SJCRH30 (cell line): Measurements from ENCODE around the gene RNF169. TPM values are rescaled to one million over a fixed set of nuclear protein-coding genes. Genes with fewer than 3 reads are reported as not detected.
"Not testable (repeated sequence)": the region's sequence is repeated elsewhere in the genome, so short reads cannot be mapped to it uniquely, and the experiment has no call there.

Source experiments
- DNase-seq, 2 experiments: peaks; one replicate each; pipeline ENCODE4 v3.0.0-alpha.2; 2015 to 2020
- H3K27ac ChIP-seq: fragments of 250-450 bp; sonication (Bioruptor Pico); 2 replicates; pipeline ENCODE4 v1.5.1; 2020; ENCODE audit warnings: mild to moderate bottlenecking, moderate library complexity
- H3K27me3 ChIP-seq: fragments of 250-450 bp; sonication (Bioruptor Pico); 2 replicates; pipeline ENCODE4 v1.5.1; 2020; ENCODE audit warnings: mild to moderate bottlenecking, moderate library complexity
- H3K36me3 ChIP-seq: fragments of 250-450 bp; sonication (Bioruptor Pico); 2 replicates; pipeline ENCODE4 v1.5.1; 2020; ENCODE audit warnings: mild to moderate bottlenecking, moderate library complexity
- H3K4me1 ChIP-seq: fragments of 250-450 bp; sonication (Bioruptor Pico); 2 replicates; pipeline ENCODE4 v1.5.1; 2020; ENCODE audit warnings: mild to moderate bottlenecking, moderate library complexity
- H3K4me3 ChIP-seq: fragments of 250-450 bp; sonication (Bioruptor Pico); 2 replicates; pipeline ENCODE4 v1.5.1; 2020; ENCODE audit warnings: mild to moderate bottlenecking, moderate library complexity
- H3K9me3 ChIP-seq: fragments of 250-450 bp; sonication (Bioruptor Pico); replicated peaks from 2 replicates; pipeline ENCODE4 v1.5.1; 2020; ENCODE audit warnings: mild to moderate bottlenecking, moderate library complexity
- total RNA-seq: library from RNA; depleted of rRNA; stranded (reverse); fragments of >200 nt; shearing (Covaris generic); gene quantifications from 2 replicates; pipeline ENCODE4 v1.2.3, GENCODE V29; 2014

RNF169 gene
- total RNA-seq, 1 experiment from 2014 or later, result 17.8 TPM

DNA sequence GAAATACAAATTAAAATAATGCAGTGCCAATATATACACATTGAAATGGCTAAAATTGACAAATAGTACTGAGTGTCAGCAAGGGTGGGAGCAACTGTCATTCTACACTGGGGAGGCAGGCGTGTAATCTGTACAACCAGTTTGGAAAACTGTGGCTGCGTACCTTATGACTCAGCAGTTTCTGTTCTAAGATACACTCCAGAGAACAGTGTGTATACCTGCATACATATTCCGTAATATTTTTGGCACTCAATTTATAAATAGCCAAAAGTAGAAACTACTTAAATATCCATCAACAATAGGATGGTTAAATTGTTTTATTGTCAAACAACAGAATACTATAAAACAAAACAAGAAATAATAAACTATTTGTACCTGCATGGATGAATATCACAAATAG, 57.6 kb downstream of the RNF169 start:
- Histone ChIP-seq H3K4me1 (0 out of 2 replicates have a peak, but pooled peaks cover 2% of the 10 kb centered on the region), H3K9me3 (no peaks in the 10 kb centered on the region), H3K4me3 (no peak overlapping the region), H3K27ac (no peak overlapping the region), H3K36me3 (no peaks in the 10 kb centered on the region), H3K27me3 (no peaks in the 10 kb centered on the region)
- no peak for DNase-seq

DNA sequence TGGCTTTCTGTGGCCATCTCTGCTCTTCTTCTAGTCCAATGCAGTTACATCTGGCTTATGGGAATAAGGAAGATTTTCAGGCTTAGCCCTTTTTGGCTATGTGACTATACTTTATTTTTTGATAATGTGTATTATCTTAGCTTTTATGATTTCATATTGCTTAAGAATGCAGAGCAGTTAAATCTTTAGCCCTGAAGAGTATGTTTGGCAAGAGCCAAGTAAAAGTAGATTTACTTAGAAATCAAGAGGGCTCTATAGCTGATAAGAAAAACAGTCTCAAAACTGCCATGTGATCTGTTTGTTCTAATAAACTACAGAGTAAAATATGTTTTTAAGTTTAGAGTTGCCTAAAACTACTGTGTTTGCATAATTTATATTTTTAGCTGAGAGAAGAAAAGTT, 61.2 kb downstream of the RNF169 start:
- Histone ChIP-seq H3K36me3 (peaks cover 15% of the 10 kb centered on the region), H3K4me3 (no peak overlapping the region), H3K27me3 (no peaks in the 10 kb centered on the region), H3K27ac (no peak overlapping the region), H3K9me3 (no peaks in the 10 kb centered on the region), H3K4me1 (0 out of 2 replicates have a peak, but pooled peaks cover 2% of the 10 kb centered on the region)
- no peak for DNase-seq

DNA sequence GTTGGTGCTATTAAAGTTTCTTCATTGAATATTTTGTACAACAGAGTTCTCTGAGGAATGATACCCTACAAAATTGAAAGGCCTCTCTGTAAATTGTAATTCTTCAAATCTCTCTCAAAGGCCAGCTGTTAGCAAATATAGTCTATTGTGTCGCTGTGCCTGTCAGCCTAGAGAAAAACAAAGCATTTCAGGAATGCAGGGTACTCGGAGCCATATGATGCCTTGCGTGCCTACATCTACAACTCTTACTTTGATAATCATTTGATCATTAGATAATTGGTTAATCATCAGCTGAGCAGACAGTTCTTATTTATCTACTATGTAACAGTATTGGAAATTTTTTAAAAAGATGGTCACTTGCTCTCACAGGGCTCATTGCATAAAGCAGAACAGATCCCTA, 67.3 kb downstream of the RNF169 start:
- Histone ChIP-seq H3K36me3 (peaks cover 31% of the 10 kb centered on the region), H3K27ac (no peak overlapping the region), H3K27me3 (no peaks in the 10 kb centered on the region), H3K9me3 (no peaks in the 10 kb centered on the region), H3K4me1 (peaks cover 4% of the 10 kb centered on the region; the same call in 1 of the 2 replicates), H3K4me3 (no peak overlapping the region)
- no peak for DNase-seq

DNA sequence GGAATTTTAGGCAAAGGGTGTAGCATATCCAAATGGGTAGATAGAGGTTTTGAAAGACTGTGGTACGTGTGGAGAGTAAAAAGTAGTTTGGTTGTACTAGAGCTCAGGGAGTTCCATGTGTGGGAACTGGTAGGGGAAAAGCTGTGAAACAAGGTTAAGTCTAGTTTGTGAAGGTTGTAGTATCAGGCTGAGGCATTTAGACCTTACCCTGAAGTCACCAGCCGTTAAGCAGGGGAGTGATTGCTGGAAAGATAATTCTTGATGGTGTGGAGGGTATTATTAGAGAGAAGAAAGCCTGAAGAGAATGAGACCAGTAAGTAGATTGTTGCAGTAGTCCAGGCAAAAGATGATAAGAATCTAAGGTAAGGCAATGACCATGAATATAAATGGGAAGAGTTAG, 68.0 kb downstream of the RNF169 start:
- Histone ChIP-seq H3K27me3 (no peaks in the 10 kb centered on the region), H3K9me3 (no peaks in the 10 kb centered on the region), H3K4me1 (peaks cover 4% of the 10 kb centered on the region; the same call in 1 of the 2 replicates), H3K4me3 (no peak overlapping the region), H3K27ac (no peak overlapping the region), H3K36me3 (peaks cover 31% of the 10 kb centered on the region)
- no peak for DNase-seq

DNA sequence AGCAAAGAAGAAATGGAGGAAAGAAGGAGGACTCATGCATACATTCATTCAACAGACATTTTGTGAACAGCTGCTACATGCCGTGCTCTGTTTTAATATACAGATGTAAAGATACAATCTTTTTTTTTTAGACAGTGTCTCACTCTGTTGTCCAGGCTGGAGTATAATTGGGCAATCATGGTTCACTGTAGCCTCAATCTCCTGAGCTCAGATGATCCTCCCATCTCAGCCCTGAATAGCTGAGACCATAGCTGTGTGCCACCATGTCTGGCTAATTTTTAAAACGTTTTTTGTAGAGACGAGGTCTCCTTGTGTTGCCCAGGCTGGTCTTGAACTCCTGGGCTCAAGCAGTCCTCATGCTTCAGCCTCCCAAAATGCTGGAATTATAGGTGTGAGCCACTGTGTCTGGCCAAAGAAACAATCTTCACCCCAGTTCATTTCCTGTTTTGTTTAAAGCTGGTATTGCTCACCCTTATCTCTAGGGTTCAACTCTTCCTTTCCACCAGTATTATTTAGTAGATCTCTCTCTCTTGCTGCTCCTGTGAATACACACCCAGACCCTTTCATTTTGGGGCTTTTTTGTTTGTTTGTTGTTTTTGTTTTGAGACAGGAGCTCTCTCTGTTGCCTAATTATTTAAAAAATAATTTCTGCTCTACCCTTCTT, 69.8 kb downstream of the RNF169 start:
- DNase-seq, result no peak
- Histone ChIP-seq H3K27ac (no peak overlapping the region), H3K4me1 (peaks cover 4% of the 10 kb centered on the region; the same call in 1 of the 2 replicates)

DNA sequence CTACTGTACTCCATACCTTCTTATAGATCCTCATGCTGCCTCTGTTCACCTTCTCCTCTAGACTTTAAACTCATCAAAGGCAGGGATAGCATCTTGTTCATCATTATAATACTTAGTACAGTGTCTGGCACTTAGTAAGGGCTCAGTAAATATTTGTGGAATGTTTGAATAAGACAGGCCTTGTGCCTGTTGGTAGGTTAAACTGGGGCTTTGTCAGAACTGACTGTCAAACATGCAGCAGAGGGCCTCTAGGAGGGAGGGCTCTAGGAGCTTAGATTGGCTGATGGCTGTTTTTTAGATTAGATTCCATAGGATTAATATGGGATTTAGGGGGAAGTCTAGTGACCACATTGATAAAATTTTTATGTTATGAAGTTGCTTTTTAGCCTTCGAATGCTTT, 70.8 kb downstream of the RNF169 start:
- H3K4me3 ChIP-seq, result no peak overlapping the region
- H3K4me1 ChIP-seq, result peaks cover 4% of the 10 kb centered on the region; the same call in 1 of the 2 replicates
- no peaks in the 10 kb centered on the region for H3K27me3 ChIP-seq
- H3K36me3 ChIP-seq, result peaks cover 36% of the 10 kb centered on the region
- no peak for DNase-seq
- H3K27ac ChIP-seq, result no peak overlapping the region
- H3K9me3 ChIP-seq, result no peaks in the 10 kb centered on the region

More for the DNA sequence above, 69.8 kb downstream of the RNF169 start:
- Histone ChIP-seq H3K4me3 (no peak overlapping the region), H3K27me3 (no peaks in the 10 kb centered on the region), H3K36me3 (peaks cover 33% of the 10 kb centered on the region), H3K9me3 (no peaks in the 10 kb centered on the region)

DNA sequence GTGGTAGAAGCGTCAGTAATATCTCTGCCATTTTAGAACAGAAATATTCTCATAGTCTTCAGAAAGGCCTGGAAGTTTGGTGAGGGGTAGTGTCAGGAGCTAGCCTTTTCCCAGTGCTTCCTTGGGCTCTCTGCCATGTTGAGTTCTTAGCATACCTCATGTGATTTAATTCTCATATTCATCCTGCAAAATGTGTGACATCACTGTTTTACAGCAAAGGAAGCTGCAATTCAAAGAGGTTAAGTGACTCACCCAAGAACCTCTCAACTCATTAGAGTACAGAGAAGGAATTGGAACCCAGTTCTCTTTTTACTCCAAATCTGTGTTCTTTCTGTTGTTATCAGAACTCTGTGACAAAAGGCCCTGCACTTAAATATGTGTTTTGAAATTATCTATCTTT, 72.1 kb downstream of the RNF169 start:
- no peaks in the 10 kb centered on the region for H3K9me3 ChIP-seq
- H3K27ac ChIP-seq, result no peak overlapping the region
- no peaks in the 10 kb centered on the region for H3K27me3 ChIP-seq
- peaks cover 4% of the 10 kb centered on the region; the same call in 1 of the 2 replicates for H3K4me1 ChIP-seq
- H3K36me3 ChIP-seq, result peaks cover 32% of the 10 kb centered on the region
- no peak overlapping the region for H3K4me3 ChIP-seq
- DNase-seq, result no peak

DNA sequence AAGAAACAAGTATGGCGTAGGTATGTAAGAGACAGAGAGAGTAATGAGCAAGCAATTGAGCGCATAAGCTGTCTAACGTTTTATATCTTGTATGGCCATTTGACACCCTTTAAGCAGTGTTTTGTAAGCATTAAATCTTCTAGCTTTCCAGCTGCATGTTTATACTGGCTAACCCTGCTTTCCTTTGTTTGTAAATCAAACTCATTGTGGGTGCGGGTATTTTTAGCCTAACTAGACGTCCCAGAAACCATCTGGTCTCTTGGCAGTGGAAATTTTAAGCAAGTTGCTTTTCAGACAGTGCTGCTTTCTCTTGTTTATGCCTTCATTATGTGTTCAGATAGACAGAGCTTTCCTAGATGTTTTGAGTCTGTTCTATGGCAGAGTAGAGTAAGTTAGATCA, 73.5 kb downstream of the RNF169 start:
- no peak overlapping the region for H3K4me3 ChIP-seq
- no peak for DNase-seq
- H3K9me3 ChIP-seq, result no peaks in the 10 kb centered on the region
- H3K4me1 ChIP-seq, result no peaks in the 10 kb centered on the region
- H3K27me3 ChIP-seq, result no peaks in the 10 kb centered on the region
- peaks cover 31% of the 10 kb centered on the region for H3K36me3 ChIP-seq
- no peak overlapping the region for H3K27ac ChIP-seq

DNA sequence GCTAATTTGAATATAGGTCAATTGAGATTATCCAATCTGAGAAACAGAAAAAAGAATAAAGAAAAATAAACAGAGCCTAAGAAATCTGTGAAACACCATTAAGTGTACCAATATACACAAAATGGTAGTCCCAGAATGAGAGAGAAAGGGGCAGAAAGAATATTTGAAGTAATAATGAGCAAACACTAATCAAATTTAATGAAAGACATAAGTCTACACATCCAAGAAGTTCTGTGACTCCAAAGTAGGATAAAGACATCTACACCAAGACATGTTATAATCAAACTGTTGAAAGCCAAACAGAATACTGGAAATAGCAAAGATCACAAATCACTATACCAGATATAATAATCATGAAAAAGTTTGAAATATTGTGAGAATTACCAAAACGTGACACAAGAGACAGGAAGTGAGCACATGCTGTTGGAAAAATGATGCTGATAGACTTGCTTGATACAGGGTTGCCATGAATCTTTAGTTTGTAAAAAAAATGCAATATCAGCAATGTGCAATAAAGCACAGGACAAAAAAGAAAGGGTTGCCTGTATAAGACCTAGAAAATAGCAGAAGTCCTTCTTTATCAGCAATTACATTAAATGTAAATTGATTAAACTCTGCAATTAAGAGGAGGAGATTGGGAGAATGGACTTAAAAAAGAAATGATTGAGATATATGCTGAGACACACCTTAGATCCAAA, 75.8 kb downstream of the RNF169 start:
- no peaks in the 10 kb centered on the region for H3K27me3 ChIP-seq
- H3K27ac ChIP-seq, result no peak overlapping the region
- H3K36me3 ChIP-seq, result peaks cover 33% of the 10 kb centered on the region
- no peak for DNase-seq
- H3K4me3 ChIP-seq, result no peak overlapping the region
- H3K4me1 ChIP-seq, result no peaks in the 10 kb centered on the region
- no peaks in the 10 kb centered on the region for H3K9me3 ChIP-seq

DNA sequence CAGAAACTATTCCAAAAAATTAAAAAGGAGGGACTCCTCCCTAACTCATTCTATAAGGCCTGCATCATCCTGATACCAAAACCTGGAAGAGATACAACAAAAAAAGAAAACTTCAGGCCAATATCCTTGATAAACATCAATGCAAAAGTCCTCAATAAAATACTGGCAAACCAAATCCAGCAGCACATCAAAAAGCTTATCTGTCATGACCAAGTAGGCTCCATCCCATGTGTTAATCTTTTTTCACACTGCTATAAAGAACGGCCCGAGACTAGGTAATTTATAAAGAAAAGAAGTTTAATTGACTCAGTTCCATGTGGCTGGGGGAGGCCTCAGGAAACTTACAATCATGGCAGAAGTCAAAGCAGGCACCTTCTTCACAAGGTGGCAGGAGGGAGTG, 76.9 kb downstream of the RNF169 start:
- not testable (repeated sequence) for H3K27me3 ChIP-seq, H3K27ac ChIP-seq, H3K9me3 ChIP-seq, DNase-seq, H3K4me3 ChIP-seq, H3K4me1 ChIP-seq
- H3K36me3 ChIP-seq, result peaks cover 27% of the 10 kb centered on the region

DNA sequence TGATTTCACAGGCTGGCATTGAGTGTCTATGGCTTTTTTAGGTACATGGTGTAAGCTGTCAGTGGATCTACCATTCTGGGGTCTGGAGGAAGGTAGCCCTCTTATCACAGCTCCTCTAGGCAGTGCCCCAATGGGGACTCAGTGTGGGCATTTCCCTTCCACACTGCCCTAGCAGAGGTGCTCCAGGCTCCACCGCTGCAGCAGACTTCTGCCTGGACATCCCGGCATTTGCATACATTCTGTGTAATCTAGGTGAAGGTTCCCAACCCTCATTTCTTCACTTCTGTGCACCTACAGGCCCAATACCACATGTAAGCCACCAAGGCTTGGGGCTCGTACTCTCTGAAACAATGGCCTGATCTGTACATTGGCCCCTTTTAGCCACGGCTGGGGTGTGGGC, 78.3 kb downstream of the RNF169 start:
- no peak overlapping the region for H3K4me3 ChIP-seq
- no peak for DNase-seq
- H3K27ac ChIP-seq, result no peak overlapping the region
- H3K4me1 ChIP-seq, result no peaks in the 10 kb centered on the region
- H3K36me3 ChIP-seq, result peaks cover 27% of the 10 kb centered on the region
- no peaks in the 10 kb centered on the region for H3K27me3 ChIP-seq
- no peaks in the 10 kb centered on the region for H3K9me3 ChIP-seq

DNA sequence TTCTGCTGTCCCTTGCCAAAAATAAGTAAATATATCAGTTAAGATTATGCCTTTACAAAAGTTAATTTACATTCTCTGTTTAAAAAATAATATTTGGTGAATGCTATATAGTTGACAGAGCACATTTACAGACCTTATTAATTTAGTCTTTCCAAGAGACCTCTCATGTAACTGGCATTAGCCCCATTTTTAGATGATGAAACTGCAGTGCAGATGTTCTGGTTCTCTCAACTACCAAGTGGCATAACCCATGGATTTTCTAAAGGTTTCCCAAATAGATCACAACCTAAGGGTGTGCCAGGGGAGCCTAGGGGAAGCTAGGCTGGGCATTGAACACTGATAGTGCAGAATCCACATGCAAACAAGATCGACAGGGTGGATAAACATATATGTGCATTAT, 88.5 kb downstream of the RNF169 start:
- Histone ChIP-seq H3K27me3 (no peaks in the 10 kb centered on the region), H3K9me3 (no peaks in the 10 kb centered on the region), H3K4me1 (no peaks in the 10 kb centered on the region), H3K4me3 (no peak overlapping the region), H3K36me3 (peaks cover 32% of the 10 kb centered on the region), H3K27ac (no peak overlapping the region)
- no peak for DNase-seq

DNA sequence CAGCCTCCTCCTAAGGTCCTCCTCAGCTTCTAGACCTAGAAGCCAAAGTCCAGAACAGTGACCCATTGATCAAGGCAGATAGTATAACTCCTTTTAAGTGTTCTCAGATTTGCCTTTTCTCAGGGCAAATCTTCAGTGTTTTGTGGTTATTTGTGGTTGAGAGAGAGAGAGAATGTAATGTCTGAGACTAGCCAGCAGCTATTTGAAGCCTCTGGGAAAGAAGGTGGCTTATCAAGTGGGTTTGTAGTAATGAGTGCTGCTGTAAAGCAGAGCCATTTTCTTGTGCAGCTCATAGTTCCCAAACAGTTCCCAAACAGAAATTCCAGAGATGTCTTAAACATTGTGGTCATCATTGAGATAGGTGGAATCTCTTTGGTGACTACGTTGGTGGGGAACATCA, 89.5 kb downstream of the RNF169 start:
- H3K9me3 ChIP-seq, result no peaks in the 10 kb centered on the region
- H3K4me3 ChIP-seq, result no peak overlapping the region
- DNase-seq, result no peak
- no peaks in the 10 kb centered on the region for H3K27me3 ChIP-seq
- H3K36me3 ChIP-seq, result peaks cover 38% of the 10 kb centered on the region
- no peak overlapping the region for H3K27ac ChIP-seq
- H3K4me1 ChIP-seq, result no peaks in the 10 kb centered on the region

DNA sequence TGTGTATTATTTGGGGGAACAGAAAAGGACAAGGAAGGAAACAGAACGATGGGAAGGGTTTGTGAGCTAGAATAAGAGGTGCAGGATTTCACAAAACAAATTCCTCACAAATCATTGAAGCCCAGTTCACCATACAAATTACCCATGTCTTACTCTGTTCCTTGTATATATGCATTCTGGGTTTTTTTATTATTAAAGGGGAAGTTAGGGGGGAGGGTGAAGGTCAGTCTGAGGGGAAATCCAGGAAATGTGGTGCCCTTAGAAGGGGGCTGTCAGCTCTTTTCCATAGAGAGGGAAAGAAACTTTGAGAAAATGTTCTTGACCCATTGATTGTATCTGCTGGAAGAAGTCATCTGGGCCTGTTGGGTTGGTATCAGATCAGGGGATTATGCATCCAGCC, 90.8 kb downstream of the RNF169 start:
- no peak overlapping the region for H3K4me3 ChIP-seq
- no peak overlapping the region for H3K27ac ChIP-seq
- no peaks in the 10 kb centered on the region for H3K27me3 ChIP-seq
- peaks cover 42% of the 10 kb centered on the region for H3K36me3 ChIP-seq
- H3K9me3 ChIP-seq, result no peaks in the 10 kb centered on the region
- H3K4me1 ChIP-seq, result no peaks in the 10 kb centered on the region
- DNase-seq, result no peak

DNA sequence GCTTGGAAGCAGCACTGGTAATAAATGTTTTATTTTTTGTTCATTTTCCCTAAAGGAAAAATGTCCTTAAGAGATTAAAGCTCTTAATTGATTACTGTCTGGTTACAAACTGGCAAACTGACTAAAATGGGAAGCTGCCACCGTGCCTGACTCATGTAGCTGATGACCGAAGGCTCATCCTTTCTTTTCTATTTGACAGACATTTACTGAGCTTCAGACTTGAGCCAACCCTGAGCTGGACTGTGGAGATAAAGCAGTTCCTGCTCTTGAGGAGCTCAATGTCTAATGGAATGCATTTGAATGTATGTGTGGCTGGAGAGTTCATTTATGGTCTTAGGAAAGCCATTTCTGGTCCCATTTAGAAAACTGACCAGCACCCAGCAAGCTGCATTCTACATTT, 91.3 kb downstream of the RNF169 start:
- DNase-seq, result no peak
- H3K9me3 ChIP-seq, result no peaks in the 10 kb centered on the region
- peaks cover 41% of the 10 kb centered on the region for H3K36me3 ChIP-seq
- no peaks in the 10 kb centered on the region for H3K27me3 ChIP-seq
- no peak overlapping the region for H3K4me3 ChIP-seq
- no peaks in the 10 kb centered on the region for H3K4me1 ChIP-seq
- H3K27ac ChIP-seq, result no peak overlapping the region

DNA sequence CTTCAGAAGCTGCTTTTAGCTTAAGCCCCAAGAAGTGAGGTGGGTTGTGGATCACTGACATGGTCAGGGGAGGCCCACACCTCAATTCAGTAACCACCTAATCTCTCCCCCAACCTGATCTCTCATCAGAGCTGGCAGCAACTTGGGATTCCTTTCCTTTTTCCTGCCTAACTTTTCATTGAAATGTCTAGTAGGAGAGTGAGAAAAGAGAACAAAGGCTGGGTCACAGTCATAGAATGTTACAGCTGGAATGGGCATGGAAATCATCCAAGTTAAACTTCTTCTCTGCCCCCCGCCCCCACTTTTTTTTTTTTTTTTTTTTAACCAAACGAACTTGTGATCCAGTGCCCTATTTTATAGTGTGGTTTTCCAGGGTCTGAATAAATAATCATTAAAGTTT, 91.8 kb downstream of the RNF169 start:
- DNase-seq, result no peak
- Histone ChIP-seq H3K4me1 (no peaks in the 10 kb centered on the region), H3K4me3 (no peak overlapping the region), H3K27me3 (no peaks in the 10 kb centered on the region), H3K36me3 (peaks cover 38% of the 10 kb centered on the region), H3K9me3 (no peaks in the 10 kb centered on the region), H3K27ac (no peak overlapping the region)
